ENCODE measurements around the gene TXK. TPM values are rescaled to one million over a fixed set of nuclear protein-coding genes. Genes with fewer than 3 reads are reported as not detected.
A peak's percentile ranks its signal among the peaks of the same experiment; 100 is the strongest.

TXK gene
- total RNA-seq, 1 experiment from 2014 or later, result not detected

- no peaks in the 10 kb centered on the region for H3K9me3 ChIP-seq (ENCODE audit: low read length)
- H3K4me1 ChIP-seq (ENCODE audit: low read length), result no peaks in the 10 kb centered on the region
- H3K4me3 ChIP-seq (ENCODE audit: low read length), result no peak overlapping the region
- no peak overlapping the region for H3K9ac ChIP-seq (ENCODE audit: low read length)
- no peak overlapping the region for H2AFZ ChIP-seq (ENCODE audit: low read length)
- no peaks in the 10 kb centered on the region for H3K9me2 ChIP-seq (replicated peaks; ENCODE audit: insufficient read depth, low read length)
- DNase-seq, result no peak
- no peak overlapping the region for H3K4me2 ChIP-seq (ENCODE audit: low read depth, low read length, poor library complexity, severe bottlenecking)
- H3K27me3 ChIP-seq (ENCODE audit: low read length), result no peaks in the 10 kb centered on the region
- no peaks in the 10 kb centered on the region for H4K20me1 ChIP-seq (ENCODE audit: insufficient read depth, low read depth, low read length)
- H3K27ac ChIP-seq (ENCODE audit: low read length), result no peak overlapping the region
- H3K79me2 ChIP-seq (ENCODE audit: low read length), result no peaks in the 10 kb centered on the region
- H3K36me3 ChIP-seq (ENCODE audit: insufficient read depth, low read length), result no peaks in the 10 kb centered on the region
These were observed 62.9 kb downstream of the TXK start for GRCh38 chr4:48071191-48071590.

GRCh38 chr4:48069026-48069425 lies 65.0 kb downstream of the TXK start:
- Histone ChIP-seq H3K79me2 (ENCODE audit: low read length) (no peaks in the 10 kb centered on the region), H2AFZ (ENCODE audit: low read length) (no peak overlapping the region), H3K9me2 (replicated peaks; ENCODE audit: insufficient read depth, low read length) (no peaks in the 10 kb centered on the region), H3K4me3 (ENCODE audit: low read length) (no peak overlapping the region), H4K20me1 (ENCODE audit: insufficient read depth, low read depth, low read length) (no peaks in the 10 kb centered on the region), H3K27me3 (ENCODE audit: low read length) (no peaks in the 10 kb centered on the region), H3K36me3 (ENCODE audit: insufficient read depth, low read length) (no peaks in the 10 kb centered on the region), H3K9me3 (ENCODE audit: low read length) (no peaks in the 10 kb centered on the region), H3K4me1 (ENCODE audit: low read length) (no peaks in the 10 kb centered on the region), H3K9ac (ENCODE audit: low read length) (no peak overlapping the region), H3K4me2 (ENCODE audit: low read depth, low read length, poor library complexity, severe bottlenecking) (no peak overlapping the region), H3K27ac (ENCODE audit: low read length) (no peak overlapping the region)
- DNase-seq, result peak; percentile 33

- Histone ChIP-seq H3K79me2 (ENCODE audit: low read length) (no peaks in the 10 kb centered on the region), H3K9me3 (ENCODE audit: low read length) (no peaks in the 10 kb centered on the region), H3K4me3 (ENCODE audit: low read length) (no peak overlapping the region), H3K9me2 (replicated peaks; ENCODE audit: insufficient read depth, low read length) (no peaks in the 10 kb centered on the region), H3K9ac (ENCODE audit: low read length) (no peak overlapping the region), H3K27ac (ENCODE audit: low read length) (no peak overlapping the region), H3K27me3 (ENCODE audit: low read length) (no peaks in the 10 kb centered on the region), H2AFZ (ENCODE audit: low read length) (no peak overlapping the region), H3K4me1 (ENCODE audit: low read length) (no peaks in the 10 kb centered on the region), H3K36me3 (ENCODE audit: insufficient read depth, low read length) (no peaks in the 10 kb centered on the region), H3K4me2 (ENCODE audit: low read depth, low read length, poor library complexity, severe bottlenecking) (no peak overlapping the region), H4K20me1 (ENCODE audit: insufficient read depth, low read depth, low read length) (no peaks in the 10 kb centered on the region)
- peak; percentile 9 for DNase-seq
These were observed 65.9 kb downstream of the TXK start for GRCh38 chr4:48068182-48068581.

- Histone ChIP-seq H3K9me2 (replicated peaks; ENCODE audit: insufficient read depth, low read length) (no peaks in the 10 kb centered on the region), H3K36me3 (ENCODE audit: insufficient read depth, low read length) (no peaks in the 10 kb centered on the region), H3K27me3 (ENCODE audit: low read length) (no peaks in the 10 kb centered on the region), H2AFZ (ENCODE audit: low read length) (no peak overlapping the region), H3K9me3 (ENCODE audit: low read length) (no peaks in the 10 kb centered on the region), H3K4me2 (ENCODE audit: low read depth, low read length, poor library complexity, severe bottlenecking) (no peak overlapping the region), H3K9ac (ENCODE audit: low read length) (no peak overlapping the region), H3K27ac (ENCODE audit: low read length) (no peak overlapping the region), H3K79me2 (ENCODE audit: low read length) (no peaks in the 10 kb centered on the region), H3K4me3 (ENCODE audit: low read length) (no peak overlapping the region), H3K4me1 (ENCODE audit: low read length) (no peaks in the 10 kb centered on the region), H4K20me1 (ENCODE audit: insufficient read depth, low read depth, low read length) (no peaks in the 10 kb centered on the region)
- no peak for DNase-seq
These were observed 66.5 kb downstream of the TXK start for GRCh38 chr4:48067536-48067935.

GRCh38 chr4:48065587-48066052 lies 68.4 kb downstream of the TXK start:
- no peak overlapping the region for H3K4me3 ChIP-seq (ENCODE audit: low read length)
- H3K36me3 ChIP-seq (ENCODE audit: insufficient read depth, low read length), result no peaks in the 10 kb centered on the region
- peak; percentile 38 for DNase-seq
- no peaks in the 10 kb centered on the region for H3K9me3 ChIP-seq (ENCODE audit: low read length)
- no peak overlapping the region for H3K27ac ChIP-seq (ENCODE audit: low read length)
- no peaks in the 10 kb centered on the region for H3K4me1 ChIP-seq (ENCODE audit: low read length)
- H3K79me2 ChIP-seq (ENCODE audit: low read length), result no peaks in the 10 kb centered on the region
- no peaks in the 10 kb centered on the region for H4K20me1 ChIP-seq (ENCODE audit: insufficient read depth, low read depth, low read length)
- H3K27me3 ChIP-seq (ENCODE audit: low read length), result no peaks in the 10 kb centered on the region
- H3K9me2 ChIP-seq (replicated peaks; ENCODE audit: insufficient read depth, low read length), result no peaks in the 10 kb centered on the region
- no peak overlapping the region for H3K9ac ChIP-seq (ENCODE audit: low read length)
- no peak overlapping the region for H3K4me2 ChIP-seq (ENCODE audit: low read depth, low read length, poor library complexity, severe bottlenecking)
- H2AFZ ChIP-seq (ENCODE audit: low read length), result no peak overlapping the region

- no peak overlapping the region for H3K27ac ChIP-seq (ENCODE audit: low read length)
- H3K36me3 ChIP-seq (ENCODE audit: insufficient read depth, low read length), result no peaks in the 10 kb centered on the region
- H3K4me1 ChIP-seq (ENCODE audit: low read length), result no peaks in the 10 kb centered on the region
- H3K9me3 ChIP-seq (ENCODE audit: low read length), result no peaks in the 10 kb centered on the region
- no peaks in the 10 kb centered on the region for H3K9me2 ChIP-seq (replicated peaks; ENCODE audit: insufficient read depth, low read length)
- DNase-seq, result peak; percentile 38
- no peaks in the 10 kb centered on the region for H3K79me2 ChIP-seq (ENCODE audit: low read length)
- H3K9ac ChIP-seq (ENCODE audit: low read length), result no peak overlapping the region
- no peak overlapping the region for H2AFZ ChIP-seq (ENCODE audit: low read length)
- H3K27me3 ChIP-seq (ENCODE audit: low read length), result no peaks in the 10 kb centered on the region
- H4K20me1 ChIP-seq (ENCODE audit: insufficient read depth, low read depth, low read length), result no peaks in the 10 kb centered on the region
- no peak overlapping the region for H3K4me2 ChIP-seq (ENCODE audit: low read depth, low read length, poor library complexity, severe bottlenecking)
- no peak overlapping the region for H3K4me3 ChIP-seq (ENCODE audit: low read length)
These were observed 69.7 kb downstream of the TXK start for GRCh38 chr4:48064349-48064748.

GRCh38 chr4:48058617-48059530 lies 75.2 kb downstream of the TXK start:
- Histone ChIP-seq H3K4me2 (ENCODE audit: low read depth, low read length, poor library complexity, severe bottlenecking) (no peak overlapping the region), H3K9me3 (ENCODE audit: low read length) (no peaks in the 10 kb centered on the region), H3K27me3 (ENCODE audit: low read length) (no peaks in the 10 kb centered on the region), H3K4me1 (ENCODE audit: low read length) (no peaks in the 10 kb centered on the region), H3K9me2 (replicated peaks; ENCODE audit: insufficient read depth, low read length) (no peaks in the 10 kb centered on the region), H3K9ac (ENCODE audit: low read length) (no peak overlapping the region), H2AFZ (ENCODE audit: low read length) (no peak overlapping the region), H3K27ac (ENCODE audit: low read length) (no peak overlapping the region), H3K4me3 (ENCODE audit: low read length) (no peak overlapping the region), H4K20me1 (ENCODE audit: insufficient read depth, low read depth, low read length) (no peaks in the 10 kb centered on the region), H3K36me3 (ENCODE audit: insufficient read depth, low read length) (no peaks in the 10 kb centered on the region), H3K79me2 (ENCODE audit: low read length) (no peaks in the 10 kb centered on the region)
- DNase-seq, result peak; percentile 38

- no peaks in the 10 kb centered on the region for H4K20me1 ChIP-seq (ENCODE audit: insufficient read depth, low read depth, low read length)
- peak; percentile 34 for DNase-seq
These were observed 83.0 kb downstream of the TXK start for GRCh38 chr4:48051078-48051477.

More at GRCh38 chr4:48051078-48051477, 83.0 kb downstream of the TXK start:
- no peak overlapping the region for H3K27ac ChIP-seq (ENCODE audit: low read length)
- peaks cover 25% of the 10 kb centered on the region for H3K4me1 ChIP-seq (ENCODE audit: low read length)
- H3K9ac ChIP-seq (ENCODE audit: low read length), result no peak overlapping the region
- no peak overlapping the region for H3K4me2 ChIP-seq (ENCODE audit: low read depth, low read length, poor library complexity, severe bottlenecking)
- H3K36me3 ChIP-seq (ENCODE audit: insufficient read depth, low read length), result no peaks in the 10 kb centered on the region
- H3K9me3 ChIP-seq (ENCODE audit: low read length), result no peaks in the 10 kb centered on the region
- H3K9me2 ChIP-seq (replicated peaks; ENCODE audit: insufficient read depth, low read length), result no peaks in the 10 kb centered on the region
- no peak overlapping the region for H2AFZ ChIP-seq (ENCODE audit: low read length)
- no peaks in the 10 kb centered on the region for H3K79me2 ChIP-seq (ENCODE audit: low read length)
- H3K4me3 ChIP-seq (ENCODE audit: low read length), result no peak overlapping the region
- H3K27me3 ChIP-seq (ENCODE audit: low read length), result no peaks in the 10 kb centered on the region
